Tongue (tissue), 2 donors: ENCODE measurements around the gene IQCE. TPM values are rescaled to one million over a fixed set of nuclear protein-coding genes. Genes with fewer than 3 reads are reported as not detected.

Source experiments
- DNase-seq: peaks from one replicate; pipeline ENCODE4 v3.0.0-alpha.2; 2015
- total RNA-seq: library from RNA; depleted of rRNA; stranded (reverse); fragments of >200 nt; gene quantifications from one replicate; pipeline ENCODE4 v1.2.3, GENCODE V29; 2014

Gene IQCE
- total RNA-seq, 1 donor from 2014 or later = 6.4 TPM

GRCh38 chr7:2635810-2636701 lies 77.3 kb downstream of the IQCE start:
- peak; percentile 61 for DNase-seq

GRCh38 chr7:2637066-2637471 lies 78.3 kb downstream of the IQCE start:
- no peak for DNase-seq

- no peak for DNase-seq
Observed at GRCh38 chr7:2637505-2638223, 78.9 kb downstream of the IQCE start.

GRCh38 chr7:2638224-2638991 lies 79.6 kb downstream of the IQCE start:
- peak; percentile 79 for DNase-seq

- no peak for DNase-seq
Observed at GRCh38 chr7:2639181-2639681, 80.5 kb downstream of the IQCE start.

- DNase-seq = no peak
Observed at GRCh38 chr7:2639695-2640481, 81.1 kb downstream of the IQCE start.

- DNase-seq = no peak
Observed at GRCh38 chr7:2640482-2640830, 81.7 kb downstream of the IQCE start.

GRCh38 chr7:2640846-2641316 lies 82.1 kb downstream of the IQCE start:
- no peak for DNase-seq

- DNase-seq = peak; percentile 97
Observed at GRCh38 chr7:2641406-2642393, 82.9 kb downstream of the IQCE start.

GRCh38 chr7:2643386-2644219 lies 84.8 kb downstream of the IQCE start:
- no peak for DNase-seq

GRCh38 chr7:2644220-2644561 lies 85.4 kb downstream of the IQCE start:
- no peak for DNase-seq

- DNase-seq = no peak
Observed at GRCh38 chr7:2644562-2645273, 85.9 kb downstream of the IQCE start.

- no peak for DNase-seq
Observed at GRCh38 chr7:2645274-2645868, 86.6 kb downstream of the IQCE start.

- no peak for DNase-seq
Observed at GRCh38 chr7:2646336-2646679, 87.5 kb downstream of the IQCE start.

- DNase-seq = no peak
Observed at GRCh38 chr7:2646680-2647571, 88.1 kb downstream of the IQCE start.

GRCh38 chr7:2647594-2648172 lies 88.9 kb downstream of the IQCE start:
- no peak for DNase-seq
